ENCODE results near the gene ZFP3. TPM values are rescaled to one million over a fixed set of nuclear protein-coding genes. Genes with fewer than 3 reads are reported as not detected.

Gene ZFP3
- 0.14 and 0.71 TPM in 2 replicates for total RNA-seq

DNA sequence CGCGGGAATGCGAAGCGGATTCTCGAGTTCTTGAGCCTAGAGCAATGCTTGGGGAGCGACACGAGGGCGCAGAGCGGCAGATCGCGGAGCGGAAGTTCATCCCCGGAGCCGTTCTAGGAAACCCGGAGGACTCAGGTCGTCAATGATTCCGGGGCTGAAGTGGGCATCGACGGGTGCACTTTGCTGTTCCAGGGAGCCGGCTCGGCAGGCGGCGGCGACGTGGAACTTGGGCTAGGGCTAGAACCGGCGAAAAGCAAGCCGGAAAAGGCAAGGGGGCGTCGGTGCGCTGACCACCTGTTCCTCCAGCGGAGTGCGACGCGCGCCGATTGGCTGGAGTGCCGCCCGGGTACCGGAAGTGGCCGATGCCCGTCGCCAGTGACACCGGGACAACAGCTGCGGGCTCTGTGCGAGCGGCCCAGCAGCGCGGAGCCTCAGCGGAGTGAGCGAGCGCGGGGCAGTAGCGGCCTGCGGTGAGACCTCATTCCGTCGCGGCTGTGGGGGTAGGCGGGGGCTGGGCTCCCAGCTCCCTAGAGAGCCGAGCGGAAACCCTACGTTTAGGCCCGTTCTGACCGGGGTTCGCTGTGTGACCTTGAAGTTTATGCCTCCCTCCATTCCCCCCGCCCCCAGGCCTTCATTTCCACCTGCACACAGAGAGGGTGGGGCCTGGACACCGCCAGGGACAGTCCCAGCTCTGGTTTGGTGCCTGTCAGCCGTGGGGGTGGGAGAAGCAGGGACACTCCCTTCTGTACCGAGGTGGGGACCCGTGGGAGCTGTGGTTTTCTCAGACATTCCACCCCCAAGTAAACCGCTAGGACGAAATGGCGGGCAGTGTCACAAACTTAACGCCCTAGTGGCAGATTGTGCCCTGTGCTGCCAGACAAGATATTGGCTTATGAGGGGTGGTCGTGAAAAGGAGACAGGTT is at the start of gene ZFP3:
Gene ZFP3 (plus strand): TSS at position 362 of the 923 bp plus-strand sequence. CDS start 13,038 bp downstream, outside the sequence.

DNA sequence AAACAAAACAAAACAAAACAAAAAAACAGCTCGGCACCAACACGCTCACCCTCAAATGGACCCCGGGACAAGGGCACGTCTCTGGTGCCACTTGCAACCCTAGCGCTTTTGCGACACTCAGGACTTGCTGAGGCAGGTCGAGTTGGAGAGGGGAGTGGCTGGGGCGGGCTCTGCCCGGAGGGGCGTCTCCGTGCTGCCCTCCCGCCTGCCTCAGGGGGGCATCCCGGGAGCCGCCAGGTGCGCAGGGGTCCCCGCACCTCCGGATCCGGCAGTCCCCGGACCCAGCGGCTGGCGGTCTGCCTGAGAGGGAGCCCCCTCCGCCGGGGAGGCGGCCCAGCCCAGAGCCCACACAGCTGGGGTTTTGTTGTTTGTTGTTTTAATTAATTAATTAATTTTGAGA is 43.0 kb upstream of the ZFP3 start, which contains the start of gene SLC52A1:
Gene SLC52A1 (minus strand): TSS at position 112 of the 400 bp plus-strand sequence. CDS start 820 bp downstream, outside the sequence.

DNA sequence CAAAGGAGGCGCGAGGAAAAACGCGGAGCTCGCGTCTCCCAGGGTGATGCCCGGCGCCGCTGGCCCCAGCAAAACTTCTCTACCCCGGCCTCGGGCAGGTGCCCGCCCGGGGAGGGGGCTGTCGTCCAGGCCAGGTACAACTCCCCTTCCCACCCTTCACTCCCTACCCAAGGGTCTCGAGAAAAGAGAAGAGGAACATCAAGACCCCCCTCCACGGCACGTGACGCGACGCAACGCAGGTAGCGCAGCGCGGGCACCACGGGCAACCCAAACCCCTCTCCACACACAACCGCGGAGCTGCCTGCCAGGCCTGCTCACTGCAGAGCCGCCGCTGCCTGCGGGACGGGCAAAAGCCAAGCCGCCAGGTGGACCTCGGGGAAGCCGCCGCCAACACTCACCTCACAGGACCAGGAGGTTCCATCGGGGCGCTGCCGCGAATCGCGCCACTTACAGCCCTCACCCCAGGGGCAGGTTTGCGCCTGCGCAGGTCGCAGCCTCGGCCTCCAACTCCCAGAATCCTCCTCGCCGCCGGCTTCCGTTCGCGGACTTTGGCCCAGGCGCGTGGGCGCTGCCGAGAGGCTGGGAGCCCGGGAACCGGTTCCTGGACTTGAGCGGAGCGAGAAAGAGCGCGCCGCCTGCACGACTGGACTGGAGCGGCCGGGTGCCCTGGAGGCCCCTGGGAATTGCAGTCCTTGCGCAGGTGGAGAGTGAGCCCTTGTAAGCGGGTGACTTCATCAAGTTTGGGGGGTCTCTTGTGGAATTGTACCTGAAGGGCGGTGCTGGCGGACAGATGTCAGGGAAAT is 33.3 kb downstream of the ZFP3 start, which contains the start of gene ZNF232:
Gene ZNF232 (minus strand): TSS at position 477 of the 803 bp plus-strand sequence. CDS start 56 bp downstream, at position 421.

DNA sequence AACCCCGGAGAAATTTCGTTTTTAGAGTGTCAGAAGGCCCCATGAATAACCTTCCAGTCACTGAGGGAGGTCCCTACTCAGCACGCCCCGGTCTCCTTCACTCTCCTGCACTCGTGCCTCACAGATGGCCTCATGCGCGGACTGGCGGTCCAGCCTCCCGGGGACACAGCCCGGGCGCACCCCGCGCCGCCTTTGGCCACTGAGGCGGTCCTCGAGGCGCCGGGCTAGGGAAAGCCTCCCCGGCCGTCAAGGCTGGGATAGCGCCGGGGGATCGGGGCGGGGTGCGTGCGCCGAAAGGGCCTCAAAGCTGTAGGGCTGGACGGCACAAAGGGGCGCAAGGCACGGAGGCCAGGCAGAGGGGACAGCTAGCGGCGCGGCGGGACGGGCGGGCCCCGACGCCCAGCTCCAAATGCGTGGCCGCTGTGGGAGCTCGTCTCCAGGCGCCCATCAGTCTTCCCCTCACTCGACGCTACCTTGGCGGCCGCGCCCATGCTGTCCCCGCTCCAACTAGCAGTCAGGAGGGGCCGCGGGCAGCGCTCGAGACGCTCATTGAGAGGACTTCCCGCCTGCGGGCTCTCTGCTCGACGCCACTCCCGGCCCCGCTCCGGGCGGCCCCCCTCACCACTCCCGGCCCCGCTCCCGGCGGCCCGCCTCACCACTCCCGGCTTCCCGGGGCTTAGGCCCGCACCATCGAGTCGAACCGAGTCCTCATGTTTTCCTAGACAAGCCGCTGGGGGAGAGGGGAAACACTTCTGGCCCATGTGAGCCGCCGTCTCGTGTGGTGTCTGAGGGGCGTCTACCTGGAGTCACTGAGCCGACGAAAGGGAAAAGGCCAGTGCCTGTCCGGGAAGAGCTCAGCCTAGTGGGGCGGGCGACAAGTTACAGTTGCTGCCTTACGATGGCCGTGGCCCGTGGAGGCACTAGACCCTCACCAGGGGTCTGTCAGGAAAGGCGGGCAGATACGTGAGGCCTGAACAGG is 37.7 kb downstream of the ZFP3 start, which contains the start of gene USP6:
Gene USP6 (plus strand): TSS at position 360 of the 979 bp plus-strand sequence. CDS start 14,336 bp downstream, outside the sequence.

Other genes starting within 250 kb of the ZFP3 start
- gene MINK1, start 245.1 kb upstream of the ZFP3 start, total RNA-seq = 81.2 and 108 TPM in 2 replicates
- 1.1 and 1.2 TPM in 2 replicates for gene C17orf107, start 178.9 kb upstream of the ZFP3 start, total RNA-seq
- gene CHRNE, start 175.4 kb upstream of the ZFP3 start, total RNA-seq = 0.35 TPM in 1 of 2 replicates, not detected in the other
- not detected in 2 replicates for gene GP1BA, start 146.2 kb upstream of the ZFP3 start, total RNA-seq
- gene SLC25A11, start 138.4 kb upstream of the ZFP3 start, total RNA-seq = 71.0 and 71.2 TPM in 2 replicates
- 60.5 and 75.3 TPM in 2 replicates for gene RNF167, start 138.2 kb upstream of the ZFP3 start, total RNA-seq
- 1,491 and 1,690 TPM in 2 replicates for gene PFN1, start 129.9 kb upstream of the ZFP3 start, total RNA-seq
- gene ENO3, start 127.3 kb upstream of the ZFP3 start, total RNA-seq = 0.37 and 0.56 TPM in 2 replicates
- 62.1 and 64.7 TPM in 2 replicates for gene SPAG7, start 110.7 kb upstream of the ZFP3 start, total RNA-seq
- gene CAMTA2, start 90.8 kb upstream of the ZFP3 start, total RNA-seq = 11.8 and 18.3 TPM in 2 replicates
- 0.42 TPM in 1 of 2 replicates, not detected in the other for gene INCA1, start 80.9 kb upstream of the ZFP3 start, total RNA-seq
- 85.1 and 85.2 TPM in 2 replicates for gene KIF1C, start 80.5 kb upstream of the ZFP3 start, total RNA-seq
- 0.35 and 0.70 TPM in 2 replicates for gene SLC52A1, start 43.0 kb upstream of the ZFP3 start, total RNA-seq
- 1.6 and 3.4 TPM in 2 replicates for gene ZNF232, start 33.4 kb downstream of the ZFP3 start, total RNA-seq
- not detected in 2 replicates for gene USP6, start 37.6 kb downstream of the ZFP3 start, total RNA-seq
- 3.3 and 8.1 TPM in 2 replicates for gene ZNF594, start 113.4 kb downstream of the ZFP3 start, total RNA-seq
- gene SCIMP, start 156.4 kb downstream of the ZFP3 start, total RNA-seq = not detected in 2 replicates
- gene RABEP1, start 203.8 kb downstream of the ZFP3 start, total RNA-seq = 21.5 and 21.7 TPM in 2 replicates

Data from airway epithelial cell (primary cell).